Activated CD4-positive, CD25-positive, alpha-beta regulatory T cell treated with anti-CD3 and anti-CD28 coated beads, Interleukin-2, amount 50 U/mL, for 16 hours (primary cell): Measurements from ENCODE around the gene MAX.

Experiments used
- DNase-seq: peaks from one replicate; pipeline ENCODE4 v3.0.0-alpha.2; 2020; ENCODE audit warnings: low read depth, low spot score

Gene MAX

GRCh38 chr14:65102441-65103149 lies at the start of gene MAX:
TSS of gene MAX (minus strand) at chr14:65102517. CDS start at chr14:65102339, 178 bp downstream.
- peak; percentile 98 for DNase-seq

- DNase-seq = no peak
Observed at GRCh38 chr14:65151609-65151956, 49.3 kb upstream of the MAX start.

GRCh38 chr14:65150898-65151608 lies 48.7 kb upstream of the MAX start:
- DNase-seq = no peak

GRCh38 chr14:65149116-65149515 lies 46.8 kb upstream of the MAX start:
- DNase-seq = no peak

- DNase-seq = no peak
Observed at GRCh38 chr14:65144170-65144569, 41.9 kb upstream of the MAX start.

GRCh38 chr14:65142914-65143625 lies 40.8 kb upstream of the MAX start:
- no peak for DNase-seq

- no peak for DNase-seq
Observed at GRCh38 chr14:65142429-65142828, 40.1 kb upstream of the MAX start.

- DNase-seq = no peak
Observed at GRCh38 chr14:65141523-65141922, 39.2 kb upstream of the MAX start.

- DNase-seq = no peak
Observed at GRCh38 chr14:65137648-65138307, 35.5 kb upstream of the MAX start.

- DNase-seq = no peak
Observed at GRCh38 chr14:65134651-65135579, 32.6 kb upstream of the MAX start.

GRCh38 chr14:65132855-65133254 lies 30.5 kb upstream of the MAX start:
- no peak for DNase-seq

- DNase-seq = no peak
Observed at GRCh38 chr14:65131301-65131701, 29.0 kb upstream of the MAX start.

- DNase-seq = no peak
Observed at GRCh38 chr14:65128096-65128495, 25.8 kb upstream of the MAX start.

- no peak for DNase-seq
Observed at GRCh38 chr14:65117769-65118745, 15.7 kb upstream of the MAX start.

GRCh38 chr14:65115615-65116014 lies 13.3 kb upstream of the MAX start:
- no peak for DNase-seq

GRCh38 chr14:65110525-65110924 lies 8.2 kb upstream of the MAX start:
- no peak for DNase-seq

GRCh38 chr14:65109357-65109756 lies 7.0 kb upstream of the MAX start:
- DNase-seq = no peak

- no peak for DNase-seq
Observed at GRCh38 chr14:65107200-65107599, 4.9 kb upstream of the MAX start.

GRCh38 chr14:65106736-65107135 lies 4.4 kb upstream of the MAX start:
- DNase-seq = no peak

GRCh38 chr14:65106316-65106715 lies 4.0 kb upstream of the MAX start:
- DNase-seq = no peak
